Astrocyte of the cerebellum (primary cell): ENCODE data around the gene BCAT1.

Experiments used
- DNase-seq: peaks from one replicate; pipeline ENCODE4 v3.0.0-alpha.2; 2011; ENCODE audit warnings: low read depth
- H3K4me3 ChIP-seq: 2 replicates; pipeline ENCODE4 v1.5.1; 2011; ENCODE audit warnings: mild to moderate bottlenecking, low read depth, low read length, moderate library complexity
- in situ Hi-C: cut with HindIII; loops from 2 replicates; pipeline ENCODE4 v1.10.0; 2017; ENCODE audit warnings: low sequenced_read_pairs
- TF ChIP-seq, protein P1 (sequence below): IDR thresholded peaks from 2 replicates; pipeline ENCODE4 v1.5.1; 2012; ENCODE audit warnings: low read length, low read depth, moderate library complexity, mild to moderate bottlenecking; ENCODE audit errors: missing control alignments

Gene BCAT1

DNA sequence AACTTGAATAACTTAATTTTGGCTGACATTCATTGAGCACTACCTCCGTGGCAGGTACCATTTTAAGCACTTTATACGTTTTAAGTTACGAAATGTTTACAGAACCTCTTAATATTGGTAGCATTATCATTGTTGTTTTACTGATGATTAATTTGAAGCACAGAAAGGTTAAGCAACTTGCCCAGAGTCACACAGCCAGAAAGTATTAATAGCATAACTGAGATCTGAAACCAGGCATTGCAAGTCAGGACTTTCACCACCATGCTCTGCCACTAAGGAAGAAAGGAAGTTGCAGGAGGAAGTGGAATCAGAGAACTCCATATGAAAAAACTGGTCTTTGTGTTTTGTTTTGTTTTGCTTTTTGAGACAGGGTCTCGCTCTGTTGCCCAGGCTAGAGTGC, 28.2 kb upstream of the BCAT1 start:
- no peak overlapping the region for H3K4me3 ChIP-seq
- TF ChIP-seq, protein P1, sequence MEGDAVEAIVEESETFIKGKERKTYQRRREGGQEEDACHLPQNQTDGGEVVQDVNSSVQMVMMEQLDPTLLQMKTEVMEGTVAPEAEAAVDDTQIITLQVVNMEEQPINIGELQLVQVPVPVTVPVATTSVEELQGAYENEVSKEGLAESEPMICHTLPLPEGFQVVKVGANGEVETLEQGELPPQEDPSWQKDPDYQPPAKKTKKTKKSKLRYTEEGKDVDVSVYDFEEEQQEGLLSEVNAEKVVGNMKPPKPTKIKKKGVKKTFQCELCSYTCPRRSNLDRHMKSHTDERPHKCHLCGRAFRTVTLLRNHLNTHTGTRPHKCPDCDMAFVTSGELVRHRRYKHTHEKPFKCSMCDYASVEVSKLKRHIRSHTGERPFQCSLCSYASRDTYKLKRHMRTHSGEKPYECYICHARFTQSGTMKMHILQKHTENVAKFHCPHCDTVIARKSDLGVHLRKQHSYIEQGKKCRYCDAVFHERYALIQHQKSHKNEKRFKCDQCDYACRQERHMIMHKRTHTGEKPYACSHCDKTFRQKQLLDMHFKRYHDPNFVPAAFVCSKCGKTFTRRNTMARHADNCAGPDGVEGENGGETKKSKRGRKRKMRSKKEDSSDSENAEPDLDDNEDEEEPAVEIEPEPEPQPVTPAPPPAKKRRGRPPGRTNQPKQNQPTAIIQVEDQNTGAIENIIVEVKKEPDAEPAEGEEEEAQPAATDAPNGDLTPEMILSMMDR: no peak
- DNase-seq: no peak
- in situ Hi-C loops: no loop called here

DNA sequence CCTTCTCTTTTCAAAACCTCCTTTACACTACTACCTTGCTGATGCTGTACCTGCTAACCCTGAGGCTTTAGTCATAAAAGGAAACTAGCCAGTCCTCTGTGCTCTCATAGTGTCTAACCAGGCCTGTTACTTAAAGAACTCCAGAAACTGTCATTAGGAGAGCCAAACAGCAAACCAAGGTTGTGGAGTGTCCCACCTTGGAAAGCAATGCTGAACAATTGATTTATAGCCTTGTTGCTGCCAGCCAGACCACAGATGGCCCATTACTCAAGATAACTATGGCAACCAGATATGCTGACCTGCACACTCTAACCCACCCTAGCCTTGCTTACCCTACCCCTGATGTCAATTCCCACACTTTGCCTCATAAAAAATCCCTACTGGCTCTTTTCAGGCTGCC, 26.5 kb upstream of the BCAT1 start:
- DNase-seq: no peak
- TF ChIP-seq, protein P1: no peak
- no peak overlapping the region for H3K4me3 ChIP-seq
- in situ Hi-C loops: no loop called here

DNA sequence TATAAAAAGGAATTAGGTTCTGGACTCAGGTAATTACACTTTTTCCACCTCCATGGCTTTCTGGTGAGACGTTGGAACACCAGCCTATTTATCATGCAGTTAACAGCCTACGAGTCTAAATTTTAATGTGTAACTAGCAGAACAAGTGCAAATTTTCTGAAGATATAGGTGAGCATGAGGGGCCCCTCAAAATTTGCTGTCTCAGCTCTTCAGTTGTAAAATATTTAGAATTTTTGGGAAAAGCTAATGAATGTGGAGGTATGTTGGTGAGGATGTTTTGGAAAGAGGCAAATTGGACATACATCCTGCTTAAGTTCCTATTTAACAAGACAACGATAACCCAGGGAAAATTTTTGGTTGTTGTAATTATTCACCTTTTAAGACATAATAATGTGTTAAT, 25.3 kb upstream of the BCAT1 start:
- TF ChIP-seq, protein P1: no peak
- no peak for DNase-seq
- no peak overlapping the region for H3K4me3 ChIP-seq
- in situ Hi-C loops: no loop called here

DNA sequence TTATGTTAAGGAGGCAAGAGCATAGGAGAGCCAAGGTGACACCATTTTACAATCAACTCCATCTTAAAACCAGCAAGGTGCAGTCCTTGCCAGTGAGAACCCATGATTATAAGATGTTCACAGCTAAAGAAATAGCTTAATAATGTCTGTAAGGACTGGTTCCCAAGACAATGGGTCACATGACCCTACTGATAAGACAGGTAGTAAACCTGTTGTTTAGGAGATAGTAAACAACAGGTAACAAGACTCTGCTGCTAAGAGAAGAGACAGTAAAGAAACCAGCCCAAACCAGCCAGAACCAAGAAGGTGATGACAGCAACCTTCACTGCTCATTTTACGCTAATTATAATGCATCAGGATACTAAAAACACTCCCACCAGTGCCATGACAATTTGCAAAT, 23.2 kb upstream of the BCAT1 start:
- DNase-seq: no peak
- TF ChIP-seq, protein P1: no peak
- no peak overlapping the region for H3K4me3 ChIP-seq
- in situ Hi-C loops: no loop called here

DNA sequence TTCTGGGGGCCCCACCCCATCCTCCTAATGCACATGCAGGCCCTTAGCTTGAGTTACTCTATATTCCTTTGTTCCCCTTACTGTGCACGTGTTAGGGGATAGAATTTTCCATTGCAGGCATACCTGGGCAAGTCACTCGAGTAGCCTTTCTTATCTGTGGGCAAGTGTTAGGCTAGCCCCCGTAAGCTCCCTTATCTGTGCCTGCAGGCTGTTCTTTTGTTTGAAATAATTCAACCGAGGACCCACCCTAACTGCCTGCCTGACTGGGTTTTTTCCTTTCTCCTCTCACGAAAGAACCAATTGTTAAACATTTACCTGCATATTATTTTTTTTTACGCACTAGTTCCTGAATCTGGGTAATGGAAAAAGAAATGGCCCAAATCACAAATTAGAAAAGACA, 21.3 kb upstream of the BCAT1 start:
- no peak for DNase-seq
- TF ChIP-seq, protein P1: no peak
- in situ Hi-C loops: no loop called here
- no peak overlapping the region for H3K4me3 ChIP-seq

DNA sequence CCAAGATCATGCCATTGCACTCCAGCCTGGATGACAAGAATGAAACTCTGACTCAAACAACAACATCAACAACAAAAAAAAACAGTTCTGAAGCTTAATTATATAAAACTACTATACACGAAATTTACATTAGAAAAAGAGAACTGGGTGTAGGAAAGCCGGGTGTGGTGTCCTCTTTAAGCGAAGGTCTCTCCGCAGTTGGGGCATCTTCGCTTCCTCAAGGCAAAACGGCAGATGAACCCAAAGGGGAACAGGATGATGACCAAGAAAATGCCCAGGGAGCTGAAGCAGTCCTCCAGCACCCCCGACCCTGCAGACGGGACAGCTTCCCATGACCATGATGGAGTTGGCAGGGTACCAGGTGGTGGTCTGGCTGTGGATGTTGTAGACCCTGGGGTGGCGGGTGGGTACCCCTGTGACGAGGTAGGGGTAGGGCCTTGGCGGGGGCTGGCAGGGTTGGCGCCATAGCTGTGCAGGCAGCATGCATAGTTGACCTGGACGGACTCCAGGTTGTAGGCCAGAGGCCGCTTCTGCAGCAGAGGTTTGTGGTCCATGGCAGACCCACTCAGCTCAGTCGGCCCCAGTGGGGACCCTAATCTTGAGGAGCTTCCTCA, 18.2 kb upstream of the BCAT1 start:
- in situ Hi-C loops: no loop called here
- DNase-seq: no peak
- H3K4me3 ChIP-seq: no peak overlapping the region
- TF ChIP-seq, protein P1: no peak
